NCI-H1417 (cell line): ENCODE results near the gene SBF2.

ENCODE experiments used
- DNase-seq, 3 experiments: peaks; one replicate each; lab custom pipeline; 2025; lab: John Stamatoyannopoulos, UW

The SBF2 gene

GRCh38 chr11:10302359-10302743 is 8.3 kb upstream of the SBF2 start:
- peak in 1 of 3 experiments; percentile 78 for DNase-seq

- no peak for DNase-seq
Observed at GRCh38 chr11:10301656-10302358, 7.8 kb upstream of the SBF2 start.

GRCh38 chr11:10298342-10298741 is 4.3 kb upstream of the SBF2 start:
- peak in 1 of 3 experiments; percentile 92 for DNase-seq

- DNase-seq: no peak
Observed at GRCh38 chr11:10295064-10295901, 1.3 kb upstream of the SBF2 start.

GRCh38 chr11:10294290-10294953 is 403 bp upstream of the SBF2 start:
- DNase-seq: peak in 2 of 3 experiments; percentile 73 to 78

GRCh38 chr11:10291801-10292638 is 2.0 kb downstream of the SBF2 start:
- DNase-seq: no peak

GRCh38 chr11:10289765-10290380 is 4.1 kb downstream of the SBF2 start:
- DNase-seq: no peak

- DNase-seq: no peak
Observed at GRCh38 chr11:10288881-10289764, 4.9 kb downstream of the SBF2 start.

- no peak for DNase-seq
Observed at GRCh38 chr11:10287766-10288715, 6.0 kb downstream of the SBF2 start.

- DNase-seq: no peak
Observed at GRCh38 chr11:10287140-10287539, 6.9 kb downstream of the SBF2 start.

GRCh38 chr11:10285148-10285802 is 8.7 kb downstream of the SBF2 start:
- DNase-seq: no peak

- DNase-seq: no peak
Observed at GRCh38 chr11:10283991-10284390, 10.0 kb downstream of the SBF2 start.

GRCh38 chr11:10282117-10282516 is 11.9 kb downstream of the SBF2 start:
- no peak for DNase-seq

GRCh38 chr11:10275714-10276113 is 18.3 kb downstream of the SBF2 start:
- no peak for DNase-seq

- no peak for DNase-seq
Observed at GRCh38 chr11:10274726-10275125, 19.3 kb downstream of the SBF2 start.

- no peak for DNase-seq
Observed at GRCh38 chr11:10273738-10274137, 20.3 kb downstream of the SBF2 start.

- no peak for DNase-seq
Observed at GRCh38 chr11:10272132-10272531, 21.9 kb downstream of the SBF2 start.

- no peak for DNase-seq
Observed at GRCh38 chr11:10268746-10269488, 25.1 kb downstream of the SBF2 start.
